ENCODE measurements around the gene ARHGAP1.

Gene ARHGAP1

DNA sequence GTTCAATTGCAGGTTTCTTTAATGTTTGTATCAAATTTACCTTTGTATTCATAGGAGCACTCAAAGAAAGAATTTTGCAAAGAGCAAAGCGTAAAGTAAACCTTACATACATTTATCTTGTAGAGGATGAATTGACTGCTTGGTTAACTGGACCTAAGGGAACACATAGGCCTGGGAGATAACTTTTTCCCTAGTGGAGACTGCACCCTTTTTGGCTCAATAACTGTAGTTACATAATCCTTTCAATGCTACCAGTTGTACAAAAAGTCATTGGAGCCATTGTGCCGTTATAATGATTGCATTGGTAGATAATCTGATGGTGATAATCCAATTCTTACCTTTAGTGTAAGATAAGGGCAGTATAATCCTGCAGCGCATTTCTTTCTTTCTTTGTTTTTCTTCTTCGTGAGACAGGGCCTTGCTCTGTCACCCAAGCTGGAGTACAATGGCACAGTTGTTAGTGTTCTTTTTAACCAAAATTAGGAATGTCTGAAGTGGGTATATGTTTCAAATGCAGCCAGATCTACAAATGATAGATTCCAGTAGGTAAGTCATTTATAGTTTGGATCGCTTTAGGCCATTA is 64.8 kb downstream of the ARHGAP1 start:
- DNase-seq = no peak

DNA sequence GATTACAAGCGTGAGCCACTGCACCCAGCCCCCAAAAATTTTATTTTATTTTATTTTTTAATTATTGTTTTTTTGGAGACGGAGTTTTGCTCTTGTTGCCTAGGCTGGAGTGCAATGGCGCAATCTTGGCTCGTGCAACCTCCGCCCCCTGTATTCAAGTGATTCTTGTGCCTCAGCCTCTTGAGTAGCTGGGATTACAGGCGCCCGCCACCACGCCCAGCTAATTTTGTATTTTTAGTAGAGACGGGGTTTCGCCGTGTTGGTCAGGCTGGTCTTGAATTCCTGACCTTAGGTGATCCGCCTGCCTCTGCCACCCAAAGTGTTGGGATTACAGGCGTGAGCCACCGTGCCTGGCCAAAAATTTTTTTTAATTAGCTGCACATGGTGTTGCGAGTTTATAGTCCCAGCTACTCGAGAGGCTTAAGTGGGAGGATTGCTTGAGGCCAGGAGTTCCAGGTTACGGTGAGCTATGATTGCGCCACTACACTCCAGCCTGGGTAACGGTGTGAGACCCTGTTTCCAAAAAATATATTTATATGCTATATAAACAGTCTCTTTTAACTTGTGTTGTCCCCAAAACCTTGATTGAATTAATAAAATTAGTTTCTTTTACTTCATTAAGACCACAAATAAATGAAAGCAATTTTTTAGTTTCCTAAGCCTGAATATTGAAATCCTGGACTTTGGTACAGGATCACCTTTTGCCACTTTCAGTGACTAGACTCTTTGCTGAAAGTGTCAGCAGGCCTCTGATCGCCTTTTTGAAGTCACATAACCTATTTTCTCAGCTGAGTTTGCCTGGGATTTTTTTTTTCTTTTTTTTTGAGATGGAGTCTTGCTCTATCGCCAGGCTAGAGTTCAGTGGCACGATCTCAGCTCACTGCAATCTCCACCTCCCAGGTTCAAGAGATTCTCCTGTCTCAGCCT is 66.9 kb downstream of the ARHGAP1 start:
- DNase-seq = no peak

DNA sequence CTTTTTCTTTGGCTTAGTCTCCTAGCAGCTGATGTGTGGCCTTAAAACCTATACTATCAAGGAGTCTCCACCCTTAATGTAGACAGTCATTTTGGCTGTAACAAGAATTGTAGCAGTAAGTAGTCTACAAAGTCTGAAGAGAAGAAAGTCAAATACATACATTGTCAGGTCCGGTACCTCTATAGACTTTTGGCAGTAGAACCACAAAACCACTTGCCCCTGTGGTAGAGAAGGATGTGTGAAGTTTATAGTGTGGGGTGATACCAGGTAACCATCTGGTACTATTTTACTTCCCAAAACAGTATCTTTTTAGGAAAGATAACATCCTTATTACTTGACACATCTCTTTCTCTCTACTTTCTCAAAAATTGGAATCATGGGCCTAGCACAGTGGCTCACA is 67.9 kb downstream of the ARHGAP1 start:
- DNase-seq = no peak

DNA sequence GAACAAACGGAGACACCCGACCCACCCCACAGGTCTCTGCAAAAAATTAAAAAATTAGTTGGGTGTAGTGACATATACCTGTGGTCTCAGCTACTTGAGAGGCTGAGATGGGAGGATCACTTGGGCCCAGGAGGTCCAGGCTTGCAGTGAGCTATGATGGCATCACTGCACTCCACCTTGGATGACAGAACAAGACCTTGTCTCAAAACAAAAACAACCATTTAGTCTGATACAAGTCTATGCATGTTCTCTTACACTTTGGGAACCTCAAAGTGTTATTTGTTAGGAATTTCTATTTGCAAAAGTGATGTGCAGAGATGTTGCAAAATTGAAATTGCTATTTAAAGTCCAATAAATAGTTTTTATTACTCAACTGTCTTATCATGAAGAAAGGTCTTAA is 68.7 kb downstream of the ARHGAP1 start:
- DNase-seq = no peak

DNA sequence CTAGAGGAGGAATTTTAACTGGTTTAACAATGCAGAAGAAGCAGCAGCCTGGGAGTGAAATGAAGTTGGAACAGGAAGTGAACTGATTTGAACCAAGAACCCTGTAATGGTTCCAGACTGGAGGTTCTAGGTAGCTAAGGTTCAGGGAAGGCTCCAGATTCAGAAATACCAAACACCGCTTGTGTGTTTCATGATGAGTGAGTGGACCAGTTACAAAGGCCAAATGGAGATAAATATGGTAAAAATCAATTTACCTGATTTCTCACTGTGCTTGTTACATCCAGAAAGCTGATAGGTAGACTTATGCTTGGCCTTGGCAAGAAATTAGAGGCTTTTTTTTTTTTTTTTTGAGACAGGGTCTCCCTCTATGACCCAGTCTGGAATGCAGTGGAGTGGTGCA is 70.2 kb downstream of the ARHGAP1 start:
- DNase-seq = no peak

DNA sequence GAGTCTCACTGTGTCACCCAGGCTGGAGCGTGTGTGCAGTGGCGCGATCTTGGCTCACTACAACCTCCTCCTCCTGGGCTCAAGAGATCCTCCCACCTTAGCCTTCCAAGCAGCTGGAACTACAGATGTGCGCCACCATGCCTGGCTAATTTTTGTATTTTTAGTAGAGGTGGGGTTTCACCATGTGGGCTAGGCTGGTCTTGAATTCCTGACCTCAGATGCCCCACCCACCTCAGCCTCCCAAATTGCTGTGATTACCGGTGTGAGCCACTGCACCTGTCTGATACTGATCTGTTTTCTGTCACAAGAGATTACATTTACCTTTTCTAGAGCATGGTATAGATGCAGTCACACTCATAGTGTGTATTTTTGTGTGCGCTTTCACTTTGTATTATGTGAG is 71.5 kb downstream of the ARHGAP1 start:
- DNase-seq = no peak
